ENCODE results near the gene LRP1B.

- TF ChIP-seq EZH2 (IDR thresholded peaks at IDR 0.05; ENCODE audit: low read length, missing control alignments) = no peak
- TF ChIP-seq CTCF (conservative IDR thresholded peaks at IDR 0.05 in 1 of 2, IDR thresholded peaks at IDR 0.05 in 1 of 2; ENCODE audit: low read depth in 1 of 2, low read length in 2 of 2) = no peak
Observed at GRCh38 chr2:140203347-140203746, 1927.5 kb downstream of the LRP1B start.

Data from fibroblast of lung (primary cell).